GM12891 (cell line): ENCODE measurements around the gene MYL12B.
A peak's percentile ranks its signal among the peaks of the same experiment; 100 is the strongest.

Experiments used
- PAX5 ChIP-seq: IDR thresholded peaks from 2 replicates; pipeline ENCODE4 v1.6.1; 2011; ENCODE audit warnings: low read length, moderate library complexity, mild to moderate bottlenecking; ENCODE audit not compliant: insufficient read depth, severe bottlenecking
- POLR2A ChIP-seq: IDR thresholded peaks from 2 replicates; pipeline ENCODE4 v1.6.1; 2011; ENCODE audit warnings: low read depth, low read length, control low read depth
- POLR2AphosphoS5 ChIP-seq: IDR thresholded peaks from 2 replicates; pipeline ENCODE4 v1.6.1; 2011; ENCODE audit warnings: low read depth, low read length, control low read depth
- POU2F2 ChIP-seq: IDR thresholded peaks from 2 replicates; pipeline ENCODE4 v1.6.1; 2011; ENCODE audit warnings: low read depth, mild to moderate bottlenecking, control low read depth, low read length, moderate library complexity
- SPI1 ChIP-seq: IDR thresholded peaks from 2 replicates; pipeline ENCODE4 v1.6.1; 2011; ENCODE audit warnings: low read depth, low read length, control low read depth
- TAF1 ChIP-seq: IDR thresholded peaks from 2 replicates; pipeline ENCODE4 v1.6.1; 2011; ENCODE audit warnings: low read depth, low read length, control low read depth

DNA sequence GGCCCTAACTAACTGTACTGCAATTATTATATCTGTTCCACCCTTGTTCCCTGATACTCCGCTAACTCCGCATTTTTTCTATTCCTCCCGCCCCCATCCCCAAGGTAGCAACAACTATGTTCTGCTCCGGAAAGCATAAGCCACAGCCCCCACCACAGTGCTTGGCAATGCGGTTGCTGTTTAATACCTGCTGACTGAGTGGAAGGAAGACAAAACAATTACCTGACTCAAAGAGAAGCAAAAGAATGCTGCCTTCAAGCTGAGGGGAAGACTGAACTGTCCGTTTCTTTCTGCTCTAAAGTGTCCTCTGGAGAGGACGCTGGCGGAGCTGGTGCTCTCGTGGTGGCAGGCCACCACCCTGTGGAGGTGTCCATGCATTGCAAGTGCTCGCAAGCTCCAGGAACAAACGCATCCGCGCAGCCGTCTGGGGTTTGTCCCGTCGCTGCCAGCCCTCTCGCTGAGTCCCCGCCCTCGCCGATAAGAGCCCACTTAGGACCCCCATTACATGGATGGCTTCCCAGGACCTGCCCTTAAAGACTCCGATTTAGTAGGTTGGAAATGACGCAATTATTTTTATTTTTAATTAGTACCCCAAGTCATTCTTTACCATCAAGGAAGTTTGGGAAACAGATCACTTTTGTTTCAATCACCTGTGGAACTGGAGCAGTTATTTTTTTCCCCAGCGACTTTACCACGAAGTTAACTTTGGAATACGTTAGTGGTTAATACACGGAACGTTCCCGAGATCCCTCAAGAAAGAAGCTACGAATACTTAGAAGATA is 15.9 kb upstream of the MYL12B start:
- TF ChIP-seq POLR2A (peak; percentile 15; the same call in 1 of the 2 replicates), POLR2AphosphoS5 (no peak; the same call in 1 of the 2 replicates), POU2F2 (peak; percentile 85), TAF1 (no peak; the same call in 1 of the 2 replicates), PAX5 (peak; percentile 28), SPI1 (no peak)
